Skin epidermis (tissue), 12 donors: ENCODE data around the gene SLC66A3.

Experiments used
- H3K27ac ChIP-seq, 21 experiments: fragments of 200-600 bp; sonication (generic) in 11 of 21; one replicate each; pipeline ENCODE4 v1.5.0; 2020; ENCODE audit warnings: mild to moderate bottlenecking in 3 of 21, inconsistent platforms in 2 of 21, moderate library complexity in 2 of 21
- H3K4me3 ChIP-seq, 7 experiments: fragments of 200-600 bp; sonication (generic) in 2 of 7; one replicate each; pipeline ENCODE4 v1.5.0; 2020; ENCODE audit warnings: inconsistent platforms in 2 of 7, mild to moderate bottlenecking in 2 of 7, moderate library complexity in 1 of 7

The SLC66A3 gene

DNA sequence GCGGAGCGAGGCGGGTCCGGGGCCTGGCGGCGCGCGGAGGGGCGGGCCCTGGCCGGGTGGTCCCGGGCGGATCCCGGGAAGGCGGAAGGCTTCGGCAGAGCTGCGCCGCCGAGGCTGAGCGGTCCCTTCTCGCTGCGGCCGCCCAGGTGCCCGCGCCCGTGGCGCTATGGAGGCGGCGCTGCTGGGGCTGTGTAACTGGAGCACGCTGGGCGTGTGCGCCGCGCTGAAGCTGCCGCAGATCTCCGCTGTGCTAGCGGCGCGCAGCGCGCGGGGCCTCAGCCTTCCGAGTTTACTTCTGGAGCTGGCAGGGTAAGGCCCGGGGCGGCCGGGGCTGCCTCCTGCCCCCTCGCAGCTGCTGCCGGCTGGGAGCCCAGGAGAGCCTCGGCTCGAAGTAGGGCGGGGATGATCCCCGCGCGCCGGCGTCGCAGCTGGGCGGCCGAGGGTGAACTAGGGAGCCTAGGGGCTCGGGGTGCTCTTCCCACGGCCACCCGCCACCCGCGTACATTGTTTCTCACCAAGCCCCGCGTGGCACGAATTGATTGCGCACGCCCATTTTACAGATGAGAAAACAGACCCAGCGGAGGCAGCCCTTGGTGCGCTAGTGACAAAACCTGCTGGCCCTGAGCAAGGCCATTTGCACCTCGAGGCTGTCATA lies at the start of gene SLC66A3:
Gene SLC66A3 (plus strand): TSS at position 87 of the 655 bp plus-strand sequence. CDS start 80 bp downstream, at position 167.
- Histone ChIP-seq H3K27ac (peak within 1 kb of the TSS; percentile 54 to 95 (median 88)), H3K4me3 (peak within 1 kb of the TSS; percentile 51 to 77 (median 70))

DNA sequence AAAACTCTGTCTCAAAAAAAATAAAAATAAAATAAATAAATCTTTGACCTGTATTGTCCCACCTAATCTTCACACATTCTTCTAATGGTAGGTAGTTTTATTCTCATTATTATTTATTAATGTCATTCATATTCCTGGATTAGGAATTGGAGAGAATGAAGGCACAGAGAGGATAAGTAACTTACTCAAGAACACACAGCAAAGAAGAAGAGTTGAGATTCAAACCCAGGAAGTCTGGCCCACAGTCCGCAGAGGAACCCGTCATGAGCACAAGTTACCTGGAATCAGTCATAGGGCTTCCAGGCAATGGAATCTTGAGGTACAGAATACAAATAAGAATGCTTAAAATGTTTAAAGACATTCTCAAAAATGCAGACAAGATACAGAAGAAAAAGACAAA lies 46.3 kb upstream of the SLC66A3 start:
- no peak overlapping the region for H3K4me3 ChIP-seq

DNA sequence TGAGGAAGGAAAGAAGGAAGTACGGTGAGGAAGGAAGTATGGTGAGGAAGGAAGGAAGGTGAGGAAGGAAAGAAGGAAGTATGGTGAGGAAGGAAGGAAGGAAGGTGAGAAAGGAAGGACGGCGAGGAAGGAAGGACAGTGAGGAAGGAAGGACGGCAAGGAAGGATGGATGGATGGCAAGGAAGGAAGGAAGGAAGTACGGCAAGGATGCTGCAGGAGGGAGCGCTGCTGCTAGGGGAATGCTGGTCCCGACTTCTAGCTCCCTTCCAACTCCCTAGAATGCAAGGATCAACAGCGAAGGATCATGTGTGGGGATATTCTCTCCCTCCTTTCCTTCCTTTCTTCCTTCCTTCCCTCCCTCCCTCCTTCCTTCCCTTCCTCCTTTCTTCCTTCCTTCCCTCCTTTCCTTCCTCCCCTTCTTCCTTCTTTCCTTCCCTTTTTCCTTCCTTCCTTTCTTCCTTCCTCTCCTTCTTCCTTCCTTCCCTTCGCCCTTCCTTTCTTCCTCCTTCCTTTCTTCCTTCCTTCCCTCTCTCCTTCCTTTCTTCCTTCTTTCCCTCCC lies 42.3 kb upstream of the SLC66A3 start:
- no peak overlapping the region for H3K27ac ChIP-seq

More for the DNA sequence above, 46.3 kb upstream of the SLC66A3 start:
- no peak overlapping the region for H3K27ac ChIP-seq

DNA sequence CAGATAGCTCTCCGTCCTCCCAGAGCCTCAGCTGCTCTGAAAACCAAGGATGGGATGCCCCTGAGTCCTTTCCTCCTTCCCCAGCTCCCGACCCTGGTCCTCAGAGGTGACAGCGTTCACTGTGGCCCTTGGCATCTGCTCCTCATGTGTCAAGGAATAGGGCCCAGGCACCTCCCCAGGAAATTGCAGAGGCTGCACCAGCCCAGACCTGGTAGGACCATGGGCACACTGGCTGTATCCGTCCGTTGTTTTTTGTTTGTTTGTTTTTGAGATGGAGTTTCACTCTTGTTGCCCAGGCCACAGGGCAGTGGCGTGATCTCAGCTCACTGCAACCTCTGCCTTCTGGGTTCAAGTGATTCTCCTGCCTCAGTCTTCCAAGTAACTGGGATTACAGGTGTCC lies 37.5 kb upstream of the SLC66A3 start:
- Histone ChIP-seq H3K27ac (no peak overlapping the region), H3K4me3 (no peak overlapping the region)

More for the DNA sequence above, 42.3 kb upstream of the SLC66A3 start:
- no peak overlapping the region for H3K4me3 ChIP-seq

DNA sequence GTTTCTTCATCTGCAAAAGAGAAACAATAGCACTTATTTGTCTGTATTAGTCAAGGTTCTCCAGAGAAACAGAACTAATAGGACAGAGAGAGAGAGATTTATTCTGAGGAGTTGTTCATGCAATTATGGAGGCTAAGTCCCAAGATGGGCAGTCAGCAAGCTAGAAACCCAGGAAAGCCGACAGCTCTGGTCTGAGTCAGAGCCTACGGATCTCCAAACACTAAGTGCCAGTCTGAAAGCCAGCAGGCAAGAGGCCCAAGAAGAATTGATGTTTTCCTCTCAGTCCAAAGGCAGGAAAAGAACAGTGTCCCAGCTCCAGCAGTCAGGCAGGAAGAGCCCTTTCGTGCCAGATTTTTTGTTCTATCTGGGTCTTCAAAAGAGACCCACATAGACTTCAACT lies 36.5 kb upstream of the SLC66A3 start:
- H3K4me3 ChIP-seq = no peak overlapping the region
- H3K27ac ChIP-seq = no peak overlapping the region

DNA sequence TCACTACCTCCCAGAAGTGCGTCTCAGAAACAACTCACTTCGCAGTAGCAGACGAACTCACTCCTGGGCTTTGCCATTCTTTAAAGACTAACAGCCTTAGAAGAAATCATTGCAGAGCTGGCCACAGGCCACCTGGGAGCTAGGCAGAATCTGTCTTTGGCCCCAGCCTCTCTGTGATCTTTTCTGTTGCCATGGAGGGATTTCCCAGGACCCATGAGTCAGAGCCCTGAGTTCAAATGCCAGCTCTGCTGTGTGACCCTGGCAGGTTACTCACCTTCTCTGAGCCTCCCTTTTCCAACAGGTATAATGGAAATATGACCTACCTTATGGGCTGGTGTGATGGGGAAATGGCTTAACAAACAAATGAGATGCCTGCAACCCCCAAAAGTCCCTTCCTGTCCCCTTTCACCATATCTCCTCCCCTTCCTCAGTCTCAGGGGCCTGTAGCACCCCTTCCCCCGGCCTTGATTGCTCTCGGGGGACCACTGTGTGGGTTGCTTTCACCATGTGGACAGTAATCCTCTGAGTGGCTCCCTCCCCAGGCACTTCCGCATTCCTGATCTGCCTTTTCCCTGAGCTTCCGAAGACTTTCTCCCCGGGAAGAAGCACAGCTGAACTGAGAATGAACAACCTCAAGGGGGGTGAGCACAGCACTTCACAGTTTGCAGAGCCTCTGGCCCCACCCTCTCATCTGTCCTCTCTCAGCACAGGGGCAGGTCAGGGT lies 34.0 kb upstream of the SLC66A3 start:
- Histone ChIP-seq H3K4me3 (no peak overlapping the region), H3K27ac (no peak overlapping the region)

DNA sequence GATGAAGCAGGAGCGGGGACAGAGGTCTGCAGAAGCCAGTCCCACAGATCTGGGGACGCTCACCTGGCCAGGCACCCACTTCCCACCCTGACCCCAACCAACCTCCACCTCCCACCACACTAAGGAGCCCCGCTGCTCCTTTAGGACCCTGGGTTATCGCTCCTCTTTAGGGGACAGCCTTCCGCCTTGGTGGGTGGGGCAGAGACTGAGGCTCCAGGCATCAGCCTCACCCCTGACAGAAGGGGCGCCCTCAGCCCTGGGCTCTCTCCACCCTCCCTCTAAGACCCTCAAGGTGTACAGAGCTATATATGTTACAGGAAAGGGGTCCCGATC lies 33.5 kb upstream of the SLC66A3 start:
- Histone ChIP-seq H3K27ac (no peak overlapping the region), H3K4me3 (no peak overlapping the region)

DNA sequence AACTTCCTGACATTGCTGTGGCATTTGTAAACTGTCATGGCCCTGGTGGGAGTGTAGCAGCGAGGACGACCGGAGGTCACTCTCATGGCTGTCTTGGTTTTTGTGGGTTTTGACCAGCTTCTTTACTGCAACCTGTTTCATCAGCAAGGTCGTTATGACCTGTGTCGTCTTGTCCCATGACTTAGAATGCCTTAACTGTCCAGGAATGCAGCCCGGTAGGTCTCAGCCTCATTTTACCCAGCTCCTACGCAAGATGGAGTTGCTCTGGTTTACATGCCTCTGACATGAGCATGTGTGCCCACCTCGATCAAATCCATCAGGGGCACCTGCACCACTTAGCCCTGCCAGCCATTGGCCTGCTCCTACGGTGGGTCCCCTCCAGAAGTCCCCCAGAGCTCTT lies 32.9 kb upstream of the SLC66A3 start:
- no peak overlapping the region for H3K4me3 ChIP-seq
- H3K27ac ChIP-seq = no peak overlapping the region

DNA sequence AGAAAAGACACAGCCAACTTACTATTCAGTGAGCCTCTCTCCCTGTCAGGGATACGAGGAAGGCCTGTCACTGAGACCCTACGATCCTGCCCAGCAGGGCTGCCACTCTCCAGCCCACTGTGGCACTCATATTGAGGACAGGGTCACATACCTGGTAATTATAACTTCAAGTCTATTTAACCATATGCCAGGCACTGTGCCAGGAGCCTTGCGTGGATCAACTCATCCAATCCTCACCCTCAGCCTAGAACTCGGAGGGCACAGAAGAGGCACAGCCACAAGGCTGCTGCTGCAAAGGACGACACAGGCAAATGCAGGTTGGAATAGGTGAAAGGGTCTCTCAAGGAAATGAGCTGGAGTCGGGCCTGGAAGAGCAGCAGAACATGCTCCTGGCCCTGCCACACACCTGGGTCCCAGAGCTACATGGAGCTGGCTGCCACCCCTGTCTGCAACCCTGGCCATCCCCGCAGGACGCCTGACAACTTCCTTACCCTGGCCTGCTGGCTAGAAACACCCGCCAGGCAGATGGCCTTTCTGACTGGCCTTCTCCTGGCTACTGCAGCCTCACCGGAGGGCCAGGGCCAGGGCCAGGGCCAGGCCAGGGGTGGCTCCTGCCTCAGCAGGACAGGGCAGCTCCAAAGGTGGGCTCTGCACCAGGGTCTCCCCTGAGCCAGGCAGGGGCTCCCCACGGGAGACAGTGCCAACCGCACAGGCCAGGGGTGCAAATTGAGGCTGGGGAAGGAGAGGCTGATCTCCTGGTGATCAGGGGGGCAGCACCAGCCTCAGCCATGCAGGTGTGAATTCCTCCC lies 32.1 kb upstream of the SLC66A3 start:
- H3K27ac ChIP-seq = no peak overlapping the region
- no peak overlapping the region for H3K4me3 ChIP-seq

DNA sequence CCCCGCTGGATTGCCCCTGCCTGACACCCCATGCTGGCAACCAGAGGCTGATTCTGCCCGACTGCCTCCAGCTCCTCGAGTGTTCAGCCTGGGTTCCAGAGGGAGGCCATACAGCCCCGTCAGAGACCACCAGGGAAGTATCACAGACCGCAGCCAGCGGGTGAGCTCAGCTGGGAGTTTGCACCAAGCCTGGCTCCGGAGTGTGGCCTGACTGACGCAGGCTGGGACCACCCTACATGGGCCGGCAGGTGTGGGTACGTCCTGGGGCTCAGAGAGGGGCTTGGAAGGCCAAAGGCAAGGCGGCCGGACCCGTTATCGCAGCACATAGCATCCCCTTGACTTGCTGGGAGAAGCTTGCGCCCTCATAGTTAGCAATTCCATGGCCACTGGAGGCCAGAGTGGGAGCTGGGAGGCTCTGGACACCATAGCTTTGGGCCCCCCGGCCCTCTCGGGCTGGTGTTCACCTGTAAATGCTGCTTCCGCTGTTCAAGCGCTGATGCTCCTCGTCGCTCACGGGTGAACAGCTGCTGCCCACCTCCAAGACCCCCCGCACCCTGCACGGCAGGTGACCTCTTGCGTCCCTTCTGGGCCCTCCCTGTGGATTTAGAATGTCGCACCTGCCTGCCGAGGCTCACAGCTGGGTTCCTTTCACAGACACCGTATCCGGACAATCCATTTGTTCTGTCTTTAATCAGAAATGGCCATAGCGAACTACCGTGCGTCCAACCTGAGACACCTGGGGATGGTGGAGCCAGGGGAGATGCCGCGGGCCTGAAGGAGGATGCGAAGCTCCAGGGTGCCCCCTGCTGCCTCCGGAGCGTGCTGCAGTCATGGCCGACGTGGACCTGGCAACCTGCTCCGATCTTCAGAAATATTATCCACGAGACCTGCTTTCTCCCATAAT lies 31.2 kb upstream of the SLC66A3 start:
- no peak overlapping the region for H3K27ac ChIP-seq
- no peak overlapping the region for H3K4me3 ChIP-seq

DNA sequence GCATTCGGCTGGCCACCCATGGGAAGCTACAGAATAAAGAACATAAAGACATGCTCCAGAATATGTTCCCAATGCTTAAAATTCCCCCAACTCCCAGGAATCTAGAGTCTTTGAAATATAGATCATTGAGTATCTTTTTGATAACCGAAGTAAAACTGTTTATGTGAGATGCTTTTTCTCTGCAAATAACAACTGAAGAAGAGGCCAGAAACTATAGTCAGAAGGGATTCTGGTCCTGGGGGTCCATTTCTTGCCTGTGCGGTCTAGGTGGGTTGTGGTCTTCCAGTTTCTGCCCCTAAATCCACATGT lies 30.6 kb upstream of the SLC66A3 start:
- no peak overlapping the region for H3K27ac ChIP-seq
- H3K4me3 ChIP-seq = no peak overlapping the region

DNA sequence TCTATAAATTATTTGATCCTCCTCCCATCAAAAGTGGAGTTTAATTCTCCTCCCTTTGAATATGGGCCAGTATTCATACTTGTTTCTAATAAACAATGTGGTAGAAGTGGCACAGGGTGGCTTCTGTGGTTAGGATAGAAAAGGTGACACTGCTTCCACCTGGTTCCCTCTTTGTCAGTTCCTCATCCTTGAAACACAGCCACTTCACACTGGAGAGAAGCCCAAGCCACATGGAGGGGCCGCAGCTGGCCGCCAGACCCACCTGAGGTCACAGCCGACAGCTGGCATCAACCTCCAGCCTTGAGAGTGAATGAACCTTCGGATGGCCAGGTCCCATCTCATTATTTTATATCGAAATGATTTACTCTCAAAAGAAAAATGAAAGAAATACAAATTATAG lies 27.5 kb upstream of the SLC66A3 start:
- no peak overlapping the region for H3K4me3 ChIP-seq
- H3K27ac ChIP-seq = no peak overlapping the region

DNA sequence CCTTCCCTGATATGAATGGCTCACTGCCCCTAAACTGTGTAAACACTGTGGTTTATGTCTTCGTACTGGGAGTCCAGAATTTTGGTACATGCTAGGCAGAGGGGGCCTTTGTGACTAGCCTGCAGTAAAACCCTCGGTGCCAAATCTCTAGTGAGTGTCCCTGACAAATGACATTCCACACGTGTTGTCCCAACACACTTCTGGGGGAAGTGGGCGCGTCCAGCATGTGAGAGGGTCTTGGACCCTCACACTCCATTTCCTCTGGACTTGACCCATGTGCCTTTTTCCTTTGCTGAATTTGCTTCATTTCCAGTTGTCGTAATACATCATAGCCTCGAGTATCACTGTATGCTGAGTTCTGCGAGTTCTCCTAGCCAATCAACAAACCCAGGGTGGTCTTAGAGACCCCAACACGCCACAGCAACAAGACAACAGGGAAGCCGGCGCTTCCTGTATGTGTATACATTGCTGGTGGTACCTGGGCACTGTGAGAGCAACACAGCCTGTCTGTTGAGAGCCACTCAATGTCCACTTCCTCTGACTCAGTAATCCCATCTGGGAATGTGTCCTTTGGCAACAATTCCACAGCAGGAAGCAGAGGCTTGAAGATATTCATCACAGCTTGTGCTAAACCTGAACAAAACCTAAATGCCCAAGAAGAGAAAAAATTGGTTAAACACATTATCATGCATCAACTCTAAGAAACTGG lies 26.9 kb upstream of the SLC66A3 start:
- no peak overlapping the region for H3K27ac ChIP-seq
- no peak overlapping the region for H3K4me3 ChIP-seq

DNA sequence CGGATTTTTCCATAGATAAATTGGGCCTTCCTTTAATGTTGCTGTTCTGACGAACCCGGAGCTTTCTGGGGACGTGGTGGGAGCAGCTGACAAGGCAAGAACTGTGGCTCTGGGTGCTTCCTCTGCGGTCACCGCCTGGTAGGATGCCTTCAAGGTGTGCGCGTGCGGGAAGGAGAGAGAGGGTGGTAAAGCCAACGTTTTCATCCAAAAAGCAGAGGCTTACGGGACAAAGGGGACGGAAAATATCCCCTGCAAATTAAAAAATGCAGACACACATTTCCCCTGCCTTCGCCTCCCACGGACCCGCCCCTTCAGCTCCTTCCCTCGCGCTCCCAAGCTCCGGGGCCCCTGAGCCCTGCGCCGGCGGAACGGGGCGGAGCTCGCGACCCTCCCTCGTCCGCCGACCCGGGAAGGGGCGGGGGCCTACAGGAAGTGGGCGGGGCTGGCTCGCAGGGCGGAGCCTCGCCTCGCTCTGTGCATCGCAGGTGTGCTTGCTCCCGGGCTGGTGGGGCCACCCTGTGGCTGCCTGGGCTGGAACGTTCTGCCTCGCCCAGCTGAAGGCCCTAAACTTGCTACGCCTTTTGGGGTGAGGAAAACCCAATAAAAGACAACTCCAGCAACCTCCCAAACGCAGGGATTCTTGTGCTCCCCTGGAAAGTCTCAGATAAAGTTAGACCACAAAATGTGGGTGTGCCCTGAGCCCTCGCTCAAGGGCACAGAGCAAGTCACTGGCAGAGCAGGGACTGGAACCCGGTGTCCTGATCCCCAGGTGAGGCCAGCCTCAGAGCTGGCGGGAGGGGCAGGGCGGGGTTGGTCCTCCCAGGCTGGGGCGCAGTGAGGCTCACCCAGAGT lies 25.4 kb upstream of the SLC66A3 start:
- Histone ChIP-seq H3K27ac (peak overlapping the region in 14 of 21 experiments; percentile 4 to 77 (median 48)), H3K4me3 (peak overlapping the region; percentile 6 to 38 (median 24))

DNA sequence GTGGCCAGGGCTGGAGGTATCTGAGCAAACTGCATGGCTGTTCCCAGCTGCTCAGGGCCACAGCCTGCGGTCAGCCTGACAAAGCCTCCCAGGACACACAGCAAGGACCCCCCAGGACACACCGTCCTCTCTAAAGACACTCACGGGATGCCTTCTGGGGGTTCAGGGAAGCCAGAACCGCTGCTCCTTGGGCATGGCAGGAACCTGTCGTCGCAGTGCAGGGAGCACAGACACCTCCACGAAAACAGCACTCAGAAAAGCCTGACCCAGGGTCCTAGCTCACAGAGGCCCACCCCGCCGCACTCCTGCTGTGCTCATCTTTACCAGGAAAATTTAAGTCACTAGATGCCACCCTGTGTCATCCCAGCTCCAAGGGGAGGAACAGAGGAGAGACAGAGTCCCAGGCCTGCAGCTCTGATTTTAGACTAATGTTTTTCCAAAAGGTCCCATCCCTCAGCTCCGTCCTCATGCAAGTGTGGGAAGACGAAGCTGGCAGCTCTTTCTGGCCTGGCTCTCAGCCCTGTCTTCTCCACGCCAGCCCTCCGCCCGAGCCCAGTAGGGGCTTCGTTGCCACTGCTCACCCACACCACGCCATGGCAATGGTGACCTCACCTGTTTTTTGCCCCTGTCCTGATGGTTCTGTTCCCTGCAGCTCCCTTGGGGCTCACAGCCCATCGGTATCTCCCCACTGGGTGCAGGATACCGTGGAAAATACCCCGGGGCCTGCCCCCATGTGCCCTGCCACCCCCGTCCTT lies 23.9 kb upstream of the SLC66A3 start:
- Histone ChIP-seq H3K4me3 (no peak overlapping the region), H3K27ac (no peak overlapping the region)

DNA sequence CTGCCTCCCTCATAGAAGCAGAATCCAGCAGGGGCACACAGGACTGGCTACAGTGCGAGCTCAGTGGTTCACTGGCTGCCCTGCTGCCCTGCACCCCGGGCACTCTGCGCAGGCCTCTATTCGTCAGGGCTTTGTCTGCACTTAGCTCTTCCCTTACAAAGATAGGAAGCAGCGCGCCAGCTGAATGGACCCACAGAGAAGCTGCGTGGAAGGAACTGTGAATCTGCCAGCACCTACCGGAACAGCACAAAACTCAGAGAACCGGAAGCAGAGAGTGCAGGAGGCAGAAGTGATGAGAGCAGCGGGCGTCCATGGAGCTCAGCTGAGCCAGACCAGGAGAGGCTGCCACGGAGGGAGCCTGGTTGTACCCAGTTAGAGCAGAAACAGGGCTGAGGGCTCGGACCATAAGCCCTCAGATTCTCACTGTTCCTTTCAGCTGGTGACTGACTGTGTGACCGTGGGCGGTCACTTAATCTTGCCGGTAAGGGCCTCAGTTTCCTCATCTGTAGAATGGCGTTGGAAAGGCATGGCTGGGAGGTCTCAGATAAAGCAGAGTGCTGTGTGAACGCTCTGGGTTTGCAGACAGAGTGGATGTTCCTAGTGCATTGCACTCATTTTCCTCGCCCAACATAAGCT lies 23.1 kb upstream of the SLC66A3 start:
- Histone ChIP-seq H3K27ac (peak overlapping the region in 2 of 21 experiments; percentile 22 to 27), H3K4me3 (peak overlapping the region in 2 of 7 experiments; percentile 40 to 49)
